Pons (tissue), 1 donor: ENCODE data around the gene WDR76.

Experiments
- DNase-seq: peaks from one replicate; pipeline ENCODE4 v3.0.0-alpha.2; 2016; ENCODE audit warnings: low spot score

The WDR76 gene

GRCh38 chr15:43877371-43877770 lies 50.6 kb downstream of the WDR76 start:
- DNase-seq = no peak

GRCh38 chr15:43878446-43878845 lies 51.6 kb downstream of the WDR76 start:
- no peak for DNase-seq

GRCh38 chr15:43879386-43880355 lies 52.9 kb downstream of the WDR76 start:
- DNase-seq = no peak

- no peak for DNase-seq
Measured at GRCh38 chr15:43880406-43881194, 53.8 kb downstream of the WDR76 start.

GRCh38 chr15:43881245-43881644 lies 54.4 kb downstream of the WDR76 start:
- DNase-seq = no peak

GRCh38 chr15:43881944-43882343 lies 55.1 kb downstream of the WDR76 start:
- DNase-seq = no peak

- DNase-seq = no peak
Measured at GRCh38 chr15:43883571-43883970, 56.8 kb downstream of the WDR76 start.

GRCh38 chr15:43886558-43886957 lies 59.8 kb downstream of the WDR76 start:
- no peak for DNase-seq

- DNase-seq = no peak
Measured at GRCh38 chr15:43887901-43888300, 61.1 kb downstream of the WDR76 start.

GRCh38 chr15:43889042-43889441 lies 62.2 kb downstream of the WDR76 start:
- DNase-seq = no peak

GRCh38 chr15:43893956-43894355 lies 67.2 kb downstream of the WDR76 start:
- DNase-seq = no peak

- no peak for DNase-seq
Measured at GRCh38 chr15:43895586-43895985, 68.8 kb downstream of the WDR76 start.

GRCh38 chr15:43896543-43896942 lies 69.7 kb downstream of the WDR76 start:
- DNase-seq = no peak

GRCh38 chr15:43898891-43899290 lies 72.1 kb downstream of the WDR76 start:
- no peak for DNase-seq

GRCh38 chr15:43899928-43900327 lies 73.1 kb downstream of the WDR76 start:
- DNase-seq = no peak

- DNase-seq = no peak
Measured at GRCh38 chr15:43900996-43901395, 74.2 kb downstream of the WDR76 start.

GRCh38 chr15:43901495-43901894 lies 74.7 kb downstream of the WDR76 start:
- no peak for DNase-seq

GRCh38 chr15:43903864-43904290 lies 77.1 kb downstream of the WDR76 start:
- DNase-seq = peak; percentile 48

GRCh38 chr15:43905755-43906154 lies 79.0 kb downstream of the WDR76 start:
- DNase-seq = no peak

GRCh38 chr15:43908516-43909050 lies 81.8 kb downstream of the WDR76 start:
- no peak for DNase-seq

GRCh38 chr15:43911235-43911781 lies 84.5 kb downstream of the WDR76 start:
- peak; percentile 86 for DNase-seq

GRCh38 chr15:43912208-43912607 lies 85.4 kb downstream of the WDR76 start:
- no peak for DNase-seq
